Mucosa of descending colon (tissue), 3 donors: ENCODE results near the gene THAP11. TPM values are rescaled to one million over a fixed set of nuclear protein-coding genes. Genes with fewer than 3 reads are reported as not detected.

Source experiments
- ATAC-seq: fragments of 200-7000 bp; cut with Tn5 transposase; one replicate; pipeline ENCODE4 v1.9.1; 2020; ENCODE audit warnings: mild to moderate bottlenecking, moderate library complexity
- DNase-seq, 3 donors: peaks; one replicate each; pipeline ENCODE4 v3.0.0-alpha.2; 2020
- H3K36me3 ChIP-seq: fragments of 200-600 bp; one replicate; pipeline ENCODE4 v1.8.0; 2021; ENCODE audit warnings: low read depth, mild to moderate bottlenecking
- H3K4me1 ChIP-seq: fragments of 200-600 bp; one replicate; pipeline ENCODE4 v1.8.0; 2021; ENCODE audit warnings: low read depth, mild to moderate bottlenecking
- H3K4me3 ChIP-seq: fragments of 200-600 bp; one replicate; pipeline ENCODE4 v1.8.0; 2021; ENCODE audit warnings: mild to moderate bottlenecking
- H3K9me3 ChIP-seq: fragments of 200-600 bp; one replicate; pipeline ENCODE4 v1.8.0; 2021; ENCODE audit warnings: mild to moderate bottlenecking
- intact Hi-C, 2 donors: fragments of 100-400 bp; cut with DNase I in 1 of 2; cut with micrococcal nuclease in 1 of 2; formaldehyde crosslinking; loops; one replicate each; pipeline versions ENCODE4 v1.11.0 to v1.11.1; 2022; cut with DNase I, micrococcal nuclease
- total RNA-seq, 3 donors: library from RNA; stranded (reverse); fragmentation: NEBNext Ultra II Directional in 2 of 3; extraction: Animal tissue kit (Norgen Biotek cat#: 25700) in 2 of 3; gene quantifications; one replicate each; pipeline versions ENCODE4 v1.2.1 to v1.2.4, GENCODE V29; 2021 to 2023
- TF ChIP-seq, protein P1 (sequence below): fragments of 200-600 bp; IDR thresholded peaks from one replicate; pipeline ENCODE4 v1.8.0; 2022; ENCODE audit warnings: antibody characterized with exemption, mild to moderate bottlenecking
- donor health status: DM: no; HTN: no; CAD: no; lungs with moderate emphysema.
- donor health status: DM: no; HTN: no; CAD: no.
- donor health status: DM: no; HTN: yes; CAD: no.

THAP11 gene
- total RNA-seq, 3 donors from 2014 or later, result 18.1 to 43.3 (median 20.5) TPM

DNA sequence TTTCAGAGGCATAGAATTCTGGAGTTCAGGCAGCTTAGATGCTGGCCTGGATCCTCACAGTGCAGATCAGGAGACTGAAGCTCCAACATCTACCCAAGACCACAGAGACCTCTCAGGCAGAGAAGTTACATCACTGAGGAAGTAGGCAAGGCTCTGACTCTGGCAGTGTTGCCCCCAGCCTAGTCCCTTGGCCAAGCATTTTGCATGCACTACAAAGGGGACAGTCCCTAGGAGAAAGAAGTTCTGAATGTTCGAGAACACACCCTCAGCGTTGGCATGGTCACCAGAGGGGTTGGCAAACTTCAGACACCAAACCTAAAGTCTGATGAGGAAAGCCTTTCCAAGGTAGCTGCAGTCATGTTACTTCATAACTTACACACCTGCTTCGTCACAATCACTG lies 38.2 kb upstream of the THAP11 start:
- no peaks in the 10 kb centered on the region for H3K36me3 ChIP-seq
- no peak for DNase-seq
- TF ChIP-seq, protein P1, sequence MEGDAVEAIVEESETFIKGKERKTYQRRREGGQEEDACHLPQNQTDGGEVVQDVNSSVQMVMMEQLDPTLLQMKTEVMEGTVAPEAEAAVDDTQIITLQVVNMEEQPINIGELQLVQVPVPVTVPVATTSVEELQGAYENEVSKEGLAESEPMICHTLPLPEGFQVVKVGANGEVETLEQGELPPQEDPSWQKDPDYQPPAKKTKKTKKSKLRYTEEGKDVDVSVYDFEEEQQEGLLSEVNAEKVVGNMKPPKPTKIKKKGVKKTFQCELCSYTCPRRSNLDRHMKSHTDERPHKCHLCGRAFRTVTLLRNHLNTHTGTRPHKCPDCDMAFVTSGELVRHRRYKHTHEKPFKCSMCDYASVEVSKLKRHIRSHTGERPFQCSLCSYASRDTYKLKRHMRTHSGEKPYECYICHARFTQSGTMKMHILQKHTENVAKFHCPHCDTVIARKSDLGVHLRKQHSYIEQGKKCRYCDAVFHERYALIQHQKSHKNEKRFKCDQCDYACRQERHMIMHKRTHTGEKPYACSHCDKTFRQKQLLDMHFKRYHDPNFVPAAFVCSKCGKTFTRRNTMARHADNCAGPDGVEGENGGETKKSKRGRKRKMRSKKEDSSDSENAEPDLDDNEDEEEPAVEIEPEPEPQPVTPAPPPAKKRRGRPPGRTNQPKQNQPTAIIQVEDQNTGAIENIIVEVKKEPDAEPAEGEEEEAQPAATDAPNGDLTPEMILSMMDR, result no peak

DNA sequence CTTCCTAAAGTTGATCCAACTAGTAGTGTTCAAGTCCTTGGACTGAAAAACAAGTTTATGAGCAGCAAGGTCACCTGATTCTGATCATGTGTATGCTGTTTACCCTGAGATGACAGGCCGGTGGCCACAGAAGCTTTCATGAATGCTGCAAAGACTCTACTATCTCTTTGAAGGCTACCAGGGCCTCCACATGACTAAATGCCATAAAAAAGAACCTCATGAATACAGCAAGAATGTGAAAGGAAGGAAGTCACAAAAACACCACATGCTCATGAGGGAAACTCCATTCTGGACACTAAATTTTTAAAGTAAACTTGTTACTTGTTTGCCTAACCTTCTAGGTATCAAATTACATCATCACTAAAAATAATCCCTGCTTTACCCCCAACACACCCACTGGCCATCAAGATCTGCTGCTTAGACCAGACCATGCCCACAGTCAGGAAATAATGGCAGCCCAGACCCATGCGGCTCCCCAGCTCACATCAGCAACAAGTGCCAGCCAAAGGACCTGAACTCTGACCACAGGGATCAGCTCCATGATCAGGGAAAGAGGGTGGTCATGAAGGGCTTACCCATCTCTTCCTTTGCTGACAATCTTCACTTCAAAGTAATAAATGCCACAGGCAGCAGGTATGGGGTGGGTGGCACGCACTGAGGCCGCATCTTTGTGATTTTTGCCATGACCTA lies 37.1 kb upstream of the THAP11 start:
- Histone ChIP-seq H3K4me1 (peaks cover 18% of the 10 kb centered on the region), H3K9me3 (no peaks in the 10 kb centered on the region), H3K4me3 (no peak overlapping the region), H3K36me3 (no peaks in the 10 kb centered on the region)
- DNase-seq (no peak), ATAC-seq (no peak)
- intact Hi-C loops, result no loop called here
- TF ChIP-seq, protein P1, result no peak

More for the DNA sequence above, 38.2 kb upstream of the THAP11 start:
- no peak for ATAC-seq
- Histone ChIP-seq H3K4me1 (peaks cover 18% of the 10 kb centered on the region), H3K4me3 (no peak overlapping the region), H3K9me3 (no peaks in the 10 kb centered on the region)
- intact Hi-C loops, result no loop called here

DNA sequence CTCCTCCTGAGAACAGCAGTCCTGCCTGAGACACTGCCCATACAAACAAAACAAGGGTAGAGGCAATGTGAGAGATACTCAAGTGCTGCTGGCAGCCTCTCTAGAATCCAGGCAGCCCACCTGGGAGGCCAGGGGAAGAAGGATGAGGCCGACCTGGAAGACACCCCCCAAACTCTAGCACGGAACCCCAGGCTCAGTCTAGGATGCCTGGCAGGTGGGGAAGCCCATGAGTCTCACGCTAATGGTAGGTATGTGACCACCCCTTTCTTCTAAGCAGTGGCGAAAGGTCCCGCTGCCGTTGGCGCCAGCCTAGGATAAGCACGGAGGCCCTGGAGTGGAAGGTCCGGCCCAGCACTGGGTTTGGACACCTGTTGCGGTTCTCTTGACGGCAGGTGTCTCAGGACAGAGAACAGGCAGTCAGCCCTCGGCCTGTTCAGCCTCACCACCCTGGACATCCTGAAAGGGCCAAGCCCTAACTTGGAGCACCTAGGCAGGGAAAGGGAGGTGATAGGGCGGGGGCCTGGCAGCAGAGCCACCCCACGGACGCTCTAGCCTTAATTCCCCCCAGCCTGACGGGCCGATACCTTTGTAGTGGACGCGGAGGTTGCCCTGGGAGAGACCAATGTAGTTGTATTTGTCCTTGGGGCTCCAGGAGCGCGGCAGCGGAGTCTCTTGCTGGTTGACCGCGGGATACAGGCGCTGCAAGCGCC lies 36.2 kb upstream of the THAP11 start:
- ATAC-seq (peak; percentile 26), DNase-seq (peak in 2 of 3 donors; percentile 32 to 65)
- H3K4me1 ChIP-seq, result peaks cover 18% of the 10 kb centered on the region
- peak overlapping the region; percentile 81 for H3K4me3 ChIP-seq
- TF ChIP-seq, protein P1, result no peak
- intact Hi-C loops, result no loop called here
- no peaks in the 10 kb centered on the region for H3K9me3 ChIP-seq
- H3K36me3 ChIP-seq, result no peaks in the 10 kb centered on the region

DNA sequence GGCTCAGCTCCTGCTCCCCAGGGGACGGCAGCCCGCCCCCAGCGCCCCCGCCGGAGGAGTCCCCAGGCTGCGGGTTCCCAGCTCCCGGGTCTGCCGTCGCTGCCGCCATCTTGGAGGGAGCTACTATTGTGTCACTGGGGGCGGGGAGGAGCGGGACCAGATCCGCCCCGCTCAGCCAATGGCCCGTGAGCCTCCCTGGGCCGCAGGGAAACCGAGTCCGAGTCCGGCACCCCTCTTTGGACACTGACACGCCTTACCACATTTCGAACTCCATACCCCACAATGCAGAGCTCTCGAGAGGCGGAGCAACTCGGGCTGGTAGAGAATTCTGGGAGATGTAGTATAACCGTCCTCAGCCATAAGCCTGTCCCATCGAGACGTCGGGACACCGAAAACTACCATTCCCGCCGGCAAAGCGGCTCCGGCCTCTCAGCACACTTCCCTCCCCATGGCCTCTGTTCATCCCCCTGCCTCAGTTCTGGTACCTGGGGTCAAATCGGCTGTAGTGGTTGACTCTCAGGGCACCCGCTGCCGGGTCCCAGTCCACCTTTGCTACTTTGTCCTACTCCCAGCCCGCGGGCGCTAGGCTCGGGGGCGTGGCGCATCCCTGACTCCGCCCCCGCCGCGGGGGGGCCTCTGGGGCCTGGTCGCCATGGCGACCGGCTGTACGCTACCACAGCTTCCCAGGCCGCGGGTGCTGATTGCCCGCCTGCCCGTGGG lies 35.5 kb upstream of the THAP11 start, which contains the start of the genes RANBP10 and TSNAXIP1:
Gene RANBP10, minus strand, starts transcription at position 133 of the 720 bp plus-strand sequence. Its CDS starts 24 bp downstream, at position 109.
Gene TSNAXIP1, plus strand, starts transcription at position 462 of the 720 bp plus-strand sequence. CDS start 261 bp downstream, outside the sequence.
- ATAC-seq (peak; percentile 95), DNase-seq (peak; percentile 96 to 97 (median 96))
- Histone ChIP-seq H3K36me3 (no peaks in the 10 kb centered on the region), H3K4me3 (peak within 1 kb of the TSS; percentile 81), H3K4me1 (peaks cover 18% of the 10 kb centered on the region), H3K9me3 (no peaks in the 10 kb centered on the region)
- intact Hi-C loops, result no loop called here
- TF ChIP-seq, protein P1, result no peak

DNA sequence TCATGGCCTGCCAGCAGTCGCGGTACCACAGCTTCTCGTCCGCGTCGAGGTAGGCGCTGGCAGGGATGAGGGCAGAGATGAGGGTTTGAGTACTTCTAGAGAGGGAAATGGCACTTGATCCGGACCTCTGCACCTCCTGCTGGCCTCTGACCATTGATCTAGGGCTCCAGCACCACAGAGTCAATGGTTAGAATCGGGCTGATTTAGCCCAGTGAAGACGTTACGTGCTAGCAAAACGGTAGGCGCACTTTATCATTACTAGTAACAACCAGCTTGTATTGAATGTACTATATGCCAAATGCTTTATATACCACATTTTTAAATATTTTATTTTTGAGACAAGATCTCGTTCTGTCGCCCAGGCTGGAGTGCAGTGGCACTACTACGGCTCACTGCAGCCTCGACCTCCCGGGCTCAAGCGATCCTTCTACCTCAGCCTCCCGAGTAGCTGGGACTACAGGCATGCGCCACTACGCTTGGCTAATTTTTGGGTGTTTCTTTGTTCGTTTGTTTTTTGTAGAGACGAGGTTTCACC lies 34.9 kb upstream of the THAP11 start:
- intact Hi-C loops, result no loop called here
- peak; percentile 5 for ATAC-seq
- TF ChIP-seq, protein P1, result no peak
- no peaks in the 10 kb centered on the region for H3K9me3 ChIP-seq
- peak overlapping the region; percentile 81 for H3K4me3 ChIP-seq
- peak in 1 of 3 donors; percentile 14 for DNase-seq
- H3K4me1 ChIP-seq, result peaks cover 18% of the 10 kb centered on the region
- H3K36me3 ChIP-seq, result no peaks in the 10 kb centered on the region
